ENCODE measurements around the gene NOTCH1. TPM values are rescaled to one million over a fixed set of nuclear protein-coding genes. Genes with fewer than 3 reads are reported as not detected.

NOTCH1 gene
- total RNA-seq, 2 experiments from 2014 or later, result 17.6 to 17.9 TPM

GRCh38 chr9:136486823-136487620 is 58.8 kb downstream of the NOTCH1 start:
- intact Hi-C loops (cut with micrococcal nuclease; ENCODE audit: unreplicated experiment), result no loop called here
- Histone ChIP-seq H3K36me3 (ENCODE audit: insufficient read depth, low read length) (no peaks in the 10 kb centered on the region), H3K9me2 (ENCODE audit: insufficient read depth, low read length) (no peaks in the 10 kb centered on the region), H3K79me2 (ENCODE audit: insufficient read depth, low read depth, low read length) (peaks cover 8% of the 10 kb centered on the region), H3K4me3 (ENCODE audit: low read depth, low read length, poor library complexity, severe bottlenecking) (no peak overlapping the region), H4K20me1 (ENCODE audit: insufficient read depth, low read length) (peaks cover 5% of the 10 kb centered on the region; the same call in 1 of the 2 replicates), H3K27ac (ENCODE audit: low read depth, low read length, poor library complexity, severe bottlenecking) (no peak overlapping the region), H2AFZ (ENCODE audit: low read length) (no peak overlapping the region), H3K9me3 (ENCODE audit: low read length) (no peaks in the 10 kb centered on the region), H3K4me1 (ENCODE audit: insufficient read depth, low read length, poor library complexity, severe bottlenecking) (peaks cover 10% of the 10 kb centered on the region), H3K4me2 (ENCODE audit: low read length) (no peak overlapping the region)
- TF ChIP-seq EZH2phosphoT487 (IDR thresholded peaks at IDR 0.05; ENCODE audit: borderline replicate concordance, low read depth, low read length), result no peak
- no peak for TF ChIP-seq CTCF (conservative IDR thresholded peaks at IDR 0.05; ENCODE audit: low read length)
- BruUV-seq (replicated peaks), result no TSS peak
- ChIA-PET POLR2A (no interaction called here), CTCF (ENCODE audit: unreplicated experiment) (interaction anchor here (0.6 kb wide), 2 partner anchors 26 to 532 kb away, joined by 3 read pairs; no protein-coding TSS in a partner anchor)
- no peak for DNase-seq (ENCODE audit: low spot score)

DNA sequence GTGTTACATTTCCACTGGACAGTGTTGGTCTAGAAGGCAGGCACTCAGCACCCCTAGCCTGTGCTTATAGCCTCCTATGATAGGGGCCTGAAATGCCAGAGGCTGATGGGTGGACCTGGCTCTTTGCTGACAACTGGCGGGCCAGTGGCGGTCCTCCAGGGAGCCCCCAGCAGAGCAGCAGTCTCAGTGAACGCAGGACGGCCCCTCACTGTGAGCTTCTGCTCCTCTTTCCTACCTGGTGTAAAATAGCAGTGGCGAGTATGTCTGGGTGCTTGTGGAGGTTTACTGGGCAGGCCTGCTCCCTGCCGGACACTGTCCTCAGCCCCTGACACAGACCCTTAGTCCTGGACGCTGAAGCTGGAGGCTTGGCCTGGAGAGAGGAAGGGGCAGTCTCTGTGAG is 59.7 kb downstream of the NOTCH1 start:
- CTCF ChIA-PET (ENCODE audit: unreplicated experiment), result interaction anchor here (0.5 kb wide), 1 partner anchor 275 kb away, joined by 12 read pairs; no protein-coding TSS in a partner anchor
- POLR2A ChIA-PET, result no interaction called here
- TF ChIP-seq EZH2phosphoT487 (IDR thresholded peaks at IDR 0.05; ENCODE audit: borderline replicate concordance, low read depth, low read length) (no peak), CTCF (conservative IDR thresholded peaks at IDR 0.05; ENCODE audit: low read length) (no peak)

More for the DNA sequence above, 59.7 kb downstream of the NOTCH1 start:
- H2AFZ ChIP-seq (ENCODE audit: low read length), result no peak overlapping the region
- H3K27ac ChIP-seq (ENCODE audit: low read depth, low read length, poor library complexity, severe bottlenecking), result no peak overlapping the region
- H4K20me1 ChIP-seq (ENCODE audit: insufficient read depth, low read length), result peaks cover 5% of the 10 kb centered on the region; the same call in 1 of the 2 replicates
- H3K4me2 ChIP-seq (ENCODE audit: low read length), result no peak overlapping the region
- no peaks in the 10 kb centered on the region for H3K9me2 ChIP-seq (ENCODE audit: insufficient read depth, low read length)
- intact Hi-C loops (cut with micrococcal nuclease; ENCODE audit: unreplicated experiment), result no loop called here
- H3K36me3 ChIP-seq (ENCODE audit: insufficient read depth, low read length), result no peaks in the 10 kb centered on the region
- no peak for DNase-seq (ENCODE audit: low spot score)
- no peak overlapping the region for H3K4me3 ChIP-seq (ENCODE audit: low read depth, low read length, poor library complexity, severe bottlenecking)
- peaks cover 16% of the 10 kb centered on the region for H3K4me1 ChIP-seq (ENCODE audit: insufficient read depth, low read length, poor library complexity, severe bottlenecking)
- no TSS peak for BruUV-seq (replicated peaks)
- H3K79me2 ChIP-seq (ENCODE audit: insufficient read depth, low read depth, low read length), result peaks cover 17% of the 10 kb centered on the region
- no peaks in the 10 kb centered on the region for H3K9me3 ChIP-seq (ENCODE audit: low read length)
